NCI-H524 (cell line): ENCODE results near the gene ZNF562.
"Not testable (repeated sequence)": the region's sequence is repeated elsewhere in the genome, so short reads cannot be mapped to it uniquely, and the experiment has no call there.

Experiments
- DNase-seq, 2 experiments: peaks; one replicate each; lab custom pipeline; 2025; lab: John Stamatoyannopoulos, UW

Gene ZNF562

GRCh38 chr19:9674663-9675357 is at the start of gene ZNF562:
Gene ZNF562 (minus strand): TSS chr19:9675100. CDS start chr19:9660744, 14,356 bp downstream.
- DNase-seq = peak; percentile 85 to 88

GRCh38 chr19:9724157-9724556 is 49.3 kb upstream of the ZNF562 start:
- no peak for DNase-seq

GRCh38 chr19:9721861-9722260 is 47.0 kb upstream of the ZNF562 start:
- DNase-seq = peak in 1 of 2 experiments; percentile 47

- peak in 1 of 2 experiments; percentile 34 for DNase-seq
Measured at GRCh38 chr19:9720541-9720940, 45.6 kb upstream of the ZNF562 start.

GRCh38 chr19:9711815-9712214 is 36.9 kb upstream of the ZNF562 start:
- DNase-seq = no peak

GRCh38 chr19:9709305-9709704 is 34.4 kb upstream of the ZNF562 start:
- no peak for DNase-seq

- no peak for DNase-seq
Measured at GRCh38 chr19:9705836-9706235, 30.9 kb upstream of the ZNF562 start.

GRCh38 chr19:9702186-9702585 is 27.3 kb upstream of the ZNF562 start:
- DNase-seq = no peak

- DNase-seq = no peak
Measured at GRCh38 chr19:9700229-9700981, 25.5 kb upstream of the ZNF562 start.

GRCh38 chr19:9690301-9690700 is 15.4 kb upstream of the ZNF562 start:
- not testable (repeated sequence) for DNase-seq

- DNase-seq = not testable (repeated sequence)
Measured at GRCh38 chr19:9679996-9680395, 5.1 kb upstream of the ZNF562 start.

GRCh38 chr19:9675358-9675901 is 530 bp upstream of the ZNF562 start:
- peak in 1 of 2 experiments; percentile 87 for DNase-seq

- DNase-seq = no peak
Measured at GRCh38 chr19:9673912-9674662, 813 bp downstream of the ZNF562 start.

GRCh38 chr19:9672893-9673292 is 2.0 kb downstream of the ZNF562 start:
- no peak for DNase-seq

- DNase-seq = no peak
Measured at GRCh38 chr19:9671655-9672054, 3.2 kb downstream of the ZNF562 start.

GRCh38 chr19:9668544-9668943 is 6.4 kb downstream of the ZNF562 start:
- DNase-seq = no peak

GRCh38 chr19:9667898-9668297 is 7.0 kb downstream of the ZNF562 start:
- no peak for DNase-seq

- DNase-seq = no peak
Measured at GRCh38 chr19:9658769-9659168, 16.1 kb downstream of the ZNF562 start.

- not testable (repeated sequence) for DNase-seq
Measured at GRCh38 chr19:9653066-9653555, 21.8 kb downstream of the ZNF562 start.

- not testable (repeated sequence) for DNase-seq
Measured at GRCh38 chr19:9651464-9651863, 23.4 kb downstream of the ZNF562 start.

- no peak for DNase-seq
Measured at GRCh38 chr19:9650345-9650744, 24.6 kb downstream of the ZNF562 start.

- DNase-seq = no peak
Measured at GRCh38 chr19:9645472-9645871, 29.4 kb downstream of the ZNF562 start.
